Anterior cingulate cortex (tissue), 58 donors: Measurements from ENCODE around the gene TEX13D.
A peak's percentile ranks its signal among the peaks of the same experiment; 100 is the strongest.
"Not testable (repeated sequence)": the region's sequence is repeated elsewhere in the genome, so short reads cannot be mapped to it uniquely, and the experiment has no call there.

Source experiments
- DNase-seq, 58 donors: peaks; one replicate each; lab custom pipeline; 2025; lab: John Stamatoyannopoulos, UW

TEX13D gene

DNA sequence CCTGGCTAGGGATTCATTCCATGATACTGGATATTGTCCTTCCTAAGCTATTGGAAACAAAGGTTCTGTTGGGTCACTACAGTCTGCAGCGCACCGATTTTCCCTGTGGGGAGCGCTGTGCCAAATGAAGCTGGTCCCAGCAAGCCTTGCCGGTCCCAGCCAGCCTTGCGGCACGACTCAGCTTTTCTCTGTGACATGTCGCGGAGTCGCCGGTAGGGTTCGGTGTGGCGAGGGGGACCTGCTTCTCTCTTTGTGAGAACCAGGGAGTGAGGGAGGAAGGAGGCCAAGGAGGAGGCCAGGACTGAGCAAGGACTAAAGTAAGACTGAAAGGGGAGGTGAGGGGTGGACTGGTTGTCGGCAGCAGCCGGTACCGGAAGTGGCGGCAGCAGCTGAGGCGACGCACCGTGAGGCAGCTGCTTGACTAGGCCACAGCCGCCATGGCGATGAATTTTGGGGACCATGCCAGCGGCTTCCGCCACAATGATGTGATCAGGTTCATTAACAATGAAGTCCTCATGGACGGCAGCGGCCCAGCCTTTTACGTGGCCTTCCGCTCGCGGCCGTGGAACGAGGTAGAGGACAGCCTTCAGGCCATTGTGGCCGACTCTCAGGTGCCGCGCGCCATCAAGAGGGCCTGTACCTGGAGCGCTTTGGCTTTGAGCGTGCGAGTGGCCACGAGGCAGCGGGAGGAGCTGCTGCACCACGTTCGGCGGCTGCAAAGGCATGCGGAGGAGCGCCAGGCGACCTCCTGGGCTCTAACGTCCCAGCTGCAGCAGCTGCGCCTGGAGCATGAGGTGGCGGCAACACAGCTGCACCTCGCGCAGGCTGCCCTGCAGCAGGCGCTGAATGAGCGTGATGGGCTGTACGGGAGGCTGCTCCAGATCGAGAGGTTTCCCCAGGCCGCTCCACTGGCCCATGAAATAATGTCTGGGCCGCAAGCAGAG lies at the start of gene TEX13D:
TEX13D (plus strand) TSS at position 180 of the 944 bp plus-strand sequence; CDS start at position 438, 258 bp downstream.
- no peak for DNase-seq

DNA sequence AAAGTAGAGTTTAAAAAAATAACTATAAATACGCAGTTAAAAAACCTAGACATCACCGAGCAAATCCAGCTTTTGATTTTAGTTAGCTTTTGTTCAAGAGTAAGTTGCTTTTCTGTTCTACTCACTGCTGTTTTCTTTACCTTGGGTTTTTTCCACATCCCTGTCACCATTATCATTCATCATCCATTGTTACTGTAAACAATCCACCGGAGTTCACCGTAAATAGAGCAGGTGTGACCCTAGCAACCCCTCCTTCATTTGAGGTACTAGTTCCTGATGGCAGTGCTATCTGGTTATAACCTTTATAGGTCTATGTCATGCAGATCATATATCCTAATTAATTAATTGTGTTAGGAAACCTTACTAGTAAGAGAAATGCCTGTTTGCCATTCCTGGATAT lies 43.0 kb upstream of the TEX13D start:
- DNase-seq: no peak

DNA sequence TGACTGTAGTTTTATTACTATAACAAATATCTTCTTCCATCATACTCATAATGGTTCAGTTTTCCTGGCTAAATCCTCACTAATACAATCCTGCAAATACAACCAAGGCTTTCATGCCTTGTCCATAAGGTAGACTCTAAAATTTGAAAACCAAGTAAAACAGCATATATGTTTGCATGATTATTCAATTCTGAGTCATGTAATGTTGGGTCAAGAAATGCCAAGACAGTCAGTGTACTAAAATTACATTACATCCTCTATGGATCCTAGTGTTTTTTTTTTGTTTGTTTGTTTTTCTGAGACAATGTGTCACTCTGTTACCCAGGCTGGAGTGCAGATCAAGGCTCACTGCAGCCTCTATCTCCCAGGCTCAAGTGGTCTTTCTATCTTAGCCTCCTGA lies 38.6 kb upstream of the TEX13D start:
- DNase-seq: no peak

DNA sequence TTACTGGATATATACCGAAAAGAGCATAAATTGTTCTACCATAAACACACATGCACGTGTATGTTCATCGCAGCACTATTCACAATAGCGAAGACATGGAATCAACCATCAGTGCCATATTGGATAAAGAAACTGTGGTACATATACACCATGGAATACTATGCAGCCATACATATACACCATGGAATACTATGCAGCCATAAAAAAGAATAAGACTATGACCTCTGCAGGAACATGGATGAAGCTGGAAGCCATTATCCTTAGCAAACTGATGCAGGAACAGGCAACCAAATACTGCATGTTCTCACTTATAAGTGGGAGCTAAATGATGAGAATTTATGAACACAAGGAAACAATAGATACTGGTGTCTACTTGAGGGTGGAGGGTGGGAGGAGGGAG lies 33.1 kb upstream of the TEX13D start:
- DNase-seq: not testable (repeated sequence)

DNA sequence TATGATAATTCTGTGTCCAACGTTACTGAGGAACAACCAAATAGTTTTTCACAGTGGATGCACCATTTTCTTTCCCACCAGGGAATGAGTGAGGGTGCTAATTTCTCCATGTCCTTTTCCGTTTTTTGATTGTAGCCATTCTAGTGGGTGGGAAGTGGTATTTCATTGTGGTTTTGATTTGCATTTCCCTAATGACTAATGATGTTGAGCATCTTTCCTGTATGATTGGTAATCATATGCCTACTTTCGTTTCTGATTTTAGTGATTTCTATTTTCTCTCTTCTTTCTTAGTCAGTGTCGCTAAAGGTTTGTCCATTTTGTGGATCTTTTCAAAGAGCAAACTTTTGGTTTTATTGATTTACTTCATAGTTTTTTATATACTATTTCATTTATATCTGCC lies 32.1 kb upstream of the TEX13D start:
- DNase-seq: no peak

DNA sequence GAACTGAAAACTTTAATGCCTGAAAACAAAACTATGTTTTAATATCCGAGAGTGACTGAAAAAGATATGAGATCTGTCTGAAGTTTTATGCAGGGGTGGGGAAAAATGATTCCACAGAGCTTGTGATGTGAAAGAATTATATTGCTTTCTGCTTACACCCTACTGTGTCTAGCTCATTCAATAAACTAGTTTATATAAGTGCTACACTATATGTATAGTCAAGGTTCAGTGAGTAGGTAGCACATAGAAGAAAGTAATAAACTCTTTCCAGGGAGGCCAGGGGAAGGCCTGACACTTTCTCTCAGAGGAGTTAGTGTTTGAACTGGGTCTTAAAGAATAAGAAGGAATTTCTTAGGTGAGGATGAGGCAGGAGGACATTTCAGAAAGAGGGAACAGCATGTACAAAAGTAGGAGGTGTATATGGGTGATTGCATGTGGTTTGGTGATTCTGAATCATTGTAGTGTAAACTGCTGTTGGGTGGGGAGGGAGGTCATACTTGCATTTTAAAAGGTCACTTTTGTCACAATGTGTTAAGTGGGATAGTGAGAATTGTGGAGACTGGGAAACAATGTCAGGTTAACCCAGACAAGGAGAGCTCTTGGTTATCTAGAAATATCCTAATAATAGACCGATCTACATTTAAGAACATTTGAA lies 25.1 kb upstream of the TEX13D start:
- no peak for DNase-seq

DNA sequence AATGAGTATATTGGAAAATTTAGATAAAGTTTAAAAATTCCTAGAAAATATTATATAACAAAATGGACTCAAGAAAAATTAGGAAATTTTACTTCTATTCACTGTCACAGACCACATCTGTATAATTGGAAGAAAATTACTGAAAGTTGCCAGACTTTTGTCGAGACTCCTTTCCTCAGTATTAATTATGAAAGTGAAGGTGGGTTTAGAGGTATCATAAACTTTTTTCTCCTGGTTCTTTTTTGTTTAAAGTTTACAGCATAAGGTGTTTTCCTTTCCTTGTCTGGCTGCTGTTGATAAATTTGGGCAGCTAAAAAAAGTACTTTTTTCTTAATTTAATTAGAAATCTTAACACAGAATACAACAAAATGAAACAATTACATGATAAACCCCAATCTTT lies 6.7 kb upstream of the TEX13D start:
- no peak for DNase-seq

DNA sequence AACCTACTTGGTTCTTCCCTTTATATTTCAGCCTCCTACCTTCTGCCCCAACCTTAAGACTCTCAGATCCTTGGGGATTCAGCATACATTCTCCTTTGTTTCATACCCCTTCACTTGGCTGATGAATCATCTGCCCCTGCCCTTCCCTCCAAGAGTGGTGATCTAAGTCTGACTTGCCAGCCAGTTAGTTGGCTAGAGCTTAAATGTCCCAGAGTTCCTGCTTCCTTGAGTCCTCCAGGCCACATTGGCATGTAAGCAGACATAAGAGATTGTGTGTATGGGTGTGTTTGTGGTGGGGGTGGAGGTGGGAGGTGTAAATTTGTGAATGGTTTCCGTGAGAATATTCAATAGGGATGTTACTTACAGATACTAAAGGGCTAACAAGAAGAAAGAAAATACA lies 3.7 kb upstream of the TEX13D start:
- DNase-seq: no peak

DNA sequence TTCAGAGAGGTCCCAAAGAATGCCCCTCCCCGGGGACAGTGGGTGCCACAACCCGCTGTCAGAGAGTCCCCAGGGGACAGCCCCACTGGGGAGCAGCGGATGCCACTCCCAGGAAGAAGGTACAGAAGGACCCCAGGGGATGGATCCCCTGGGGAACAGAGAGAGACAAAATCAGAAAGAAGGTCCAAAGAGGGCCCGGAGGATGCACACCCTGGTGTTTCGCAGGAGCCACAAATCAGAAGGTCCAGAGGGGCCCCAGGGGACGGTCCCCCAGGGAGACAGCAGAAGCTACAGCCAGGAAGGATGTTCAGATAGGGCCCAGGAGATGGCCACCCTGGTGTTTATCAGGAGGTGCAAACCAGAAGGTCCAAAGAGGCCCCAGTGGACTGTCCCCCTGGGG lies 1.4 kb downstream of the TEX13D start:
- no peak for DNase-seq

DNA sequence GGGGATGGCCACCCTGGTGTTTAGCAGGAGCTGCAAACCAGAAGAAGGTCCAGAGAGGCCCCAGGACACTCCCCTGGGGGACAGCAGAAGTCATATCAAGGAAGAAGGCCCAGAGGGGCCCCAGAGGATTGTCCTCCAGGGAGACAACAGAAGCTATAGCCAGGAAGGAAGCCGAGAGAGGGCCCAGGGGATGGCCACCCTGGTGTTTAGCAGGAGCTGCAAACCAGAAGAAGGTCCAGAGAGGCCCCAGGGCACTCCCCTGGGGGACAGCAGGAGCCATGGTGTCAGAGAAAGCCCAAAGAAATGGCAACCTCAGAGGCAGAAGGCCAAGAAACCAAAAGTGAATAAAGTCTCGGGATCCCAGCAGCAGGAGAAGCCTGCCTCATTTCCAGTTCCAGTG lies 2.1 kb downstream of the TEX13D start:
- not testable (repeated sequence) for DNase-seq

DNA sequence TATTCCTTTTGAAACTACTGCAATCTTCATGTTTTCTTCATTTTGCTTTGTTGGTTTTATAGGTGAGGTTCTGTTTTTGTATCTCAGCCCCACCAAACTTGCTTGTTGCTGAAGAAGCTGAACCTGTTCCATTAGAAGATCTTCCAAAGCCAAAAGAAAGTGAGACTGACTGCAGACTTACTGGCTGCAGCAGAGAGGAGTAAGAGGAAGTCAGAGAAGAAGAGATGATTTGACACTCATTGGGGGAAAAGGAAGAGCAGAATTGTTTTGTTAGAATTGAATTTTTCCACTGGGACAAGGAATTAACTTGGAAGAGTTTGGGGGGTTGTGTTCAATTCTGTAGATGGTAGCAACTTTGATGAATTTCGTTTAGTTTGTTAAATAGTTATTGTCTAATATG lies 3.1 kb downstream of the TEX13D start:
- no peak for DNase-seq

DNA sequence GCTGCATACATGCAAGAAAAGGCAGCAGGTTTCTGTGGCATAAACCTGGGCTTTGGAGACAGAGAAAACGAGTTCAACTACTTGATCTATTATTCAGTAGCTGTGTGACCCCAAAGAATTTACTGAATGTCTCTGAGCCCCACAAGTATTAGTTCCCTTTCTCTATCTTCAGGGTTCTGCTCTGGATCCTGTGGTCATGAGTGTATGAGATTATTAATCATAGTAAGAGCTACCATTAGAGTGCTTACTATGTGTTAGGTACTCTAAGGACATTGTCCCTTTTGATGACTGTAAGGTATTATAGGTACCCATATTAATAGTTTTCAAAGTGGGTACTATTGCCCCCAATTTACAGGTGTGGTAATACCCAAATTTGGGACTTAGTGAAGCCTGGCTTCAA lies 5.5 kb downstream of the TEX13D start:
- DNase-seq: no peak

DNA sequence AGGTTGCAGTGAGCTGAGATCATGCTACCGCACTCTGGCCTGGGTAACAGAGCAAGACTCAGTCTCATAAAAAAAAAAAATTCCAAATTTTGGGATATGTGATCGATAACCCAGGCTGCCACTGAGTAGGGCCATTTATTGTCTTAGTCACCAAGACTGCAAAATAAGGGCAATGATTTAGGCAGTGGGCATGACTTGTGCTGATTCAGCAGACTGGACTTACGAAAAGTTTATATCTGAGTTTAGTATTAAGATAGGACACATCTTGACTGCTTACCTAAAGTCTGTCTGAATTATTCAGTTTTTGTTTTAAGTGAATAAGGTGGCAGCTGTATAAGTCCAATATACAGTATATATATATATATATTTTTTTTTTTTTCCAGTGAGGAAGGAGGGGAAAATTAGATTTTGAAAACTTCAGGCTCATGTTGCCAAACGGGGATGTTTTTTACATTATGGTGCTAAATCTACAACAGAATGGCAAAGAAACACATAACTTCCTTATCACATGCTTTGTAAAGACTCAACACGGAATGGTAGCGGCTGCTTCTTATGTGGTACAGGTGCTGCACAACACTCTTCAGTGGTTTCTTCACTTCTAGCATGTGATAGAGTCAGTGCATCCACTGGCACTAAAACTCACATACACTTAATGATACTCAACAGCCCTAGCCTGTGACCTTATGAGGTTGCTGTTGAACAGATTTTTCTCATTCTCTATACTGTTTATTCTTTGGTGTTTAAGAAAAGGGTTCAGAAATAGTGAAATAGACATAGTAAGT lies 6.5 kb downstream of the TEX13D start:
- DNase-seq: no peak

DNA sequence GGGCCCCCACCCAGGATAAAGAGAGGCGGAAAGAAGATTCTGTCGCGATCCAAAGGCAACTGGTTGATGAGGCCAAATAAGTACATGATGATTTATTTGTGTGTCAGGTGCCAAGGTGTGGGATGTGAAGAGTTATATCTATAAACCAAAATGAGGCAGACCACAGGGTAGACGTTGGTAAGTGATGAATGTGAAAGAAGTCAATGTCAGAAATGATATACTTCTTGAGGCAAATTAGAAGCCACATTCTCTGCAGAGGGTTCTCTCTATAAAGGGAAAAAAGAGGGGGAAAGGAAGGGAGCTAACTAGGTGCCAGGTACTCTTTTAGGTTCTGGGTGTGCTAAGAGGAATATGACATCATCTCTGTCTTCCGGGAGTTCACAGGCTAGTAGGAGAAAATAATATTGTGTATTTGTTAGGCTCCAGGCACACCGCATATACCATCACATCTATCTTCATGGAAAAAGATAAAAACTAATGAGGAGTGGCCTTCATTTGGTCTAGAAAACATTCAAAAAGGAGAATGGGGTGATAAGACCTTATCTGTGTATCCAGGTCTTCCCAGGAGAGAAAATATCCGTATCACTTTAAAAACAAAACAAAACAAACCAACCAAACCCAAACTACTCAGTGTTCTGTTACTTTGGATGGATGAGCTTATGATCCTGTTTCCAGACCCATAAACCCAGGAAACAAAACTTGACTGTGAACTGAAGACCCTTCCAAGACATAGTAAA lies 9.1 kb downstream of the TEX13D start:
- DNase-seq: no peak

DNA sequence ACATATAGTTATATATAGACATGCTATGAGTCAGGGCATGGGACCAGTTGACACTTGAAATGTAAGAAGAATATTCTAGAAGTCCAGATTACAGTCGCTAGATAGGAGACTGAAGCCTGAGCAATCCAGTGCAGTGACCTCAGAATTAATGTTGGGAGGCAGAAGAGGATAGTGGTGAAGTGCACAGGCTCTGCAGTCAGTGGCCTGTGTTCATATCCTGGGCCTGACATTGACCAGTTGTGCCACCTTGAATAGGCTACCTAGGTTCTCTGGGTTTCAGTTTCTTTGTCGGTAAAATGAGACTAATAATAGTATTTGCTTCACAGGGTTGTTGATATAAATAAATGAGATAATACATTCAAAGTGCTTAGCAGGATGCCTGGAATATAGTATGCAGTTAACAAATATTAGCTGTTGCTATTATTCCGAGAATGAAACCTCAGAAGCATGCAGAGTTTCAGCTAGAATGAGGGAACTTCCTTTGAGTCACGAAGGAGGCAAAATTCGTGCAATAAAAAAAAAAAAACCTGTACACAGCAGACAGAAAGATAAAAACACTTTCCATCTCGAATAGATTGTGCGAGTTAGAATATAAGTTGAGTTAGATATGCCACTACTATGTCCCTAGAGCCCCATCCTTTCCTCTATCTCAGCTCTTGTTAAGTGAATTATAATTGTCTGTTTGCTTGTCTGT lies 9.9 kb downstream of the TEX13D start:
- no peak for DNase-seq

DNA sequence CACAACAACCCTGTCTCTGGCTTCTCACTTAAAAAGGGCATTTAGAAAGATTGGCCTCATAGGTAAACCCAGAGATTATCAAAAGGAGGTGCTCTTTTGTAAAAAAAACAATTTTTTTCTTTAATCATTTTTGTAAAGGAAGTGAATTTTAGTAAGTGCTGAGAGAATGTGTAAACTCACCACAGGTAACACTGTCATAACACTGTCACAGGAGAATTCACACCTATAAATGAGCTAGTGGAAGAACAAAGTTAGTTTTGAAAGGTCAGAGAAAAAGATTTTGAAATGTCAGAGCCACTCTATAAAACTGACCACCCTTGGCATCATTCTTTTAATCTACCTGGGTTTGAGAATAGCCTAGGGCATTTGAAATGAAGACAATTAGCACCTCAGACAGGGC lies 10.6 kb downstream of the TEX13D start:
- no peak for DNase-seq

DNA sequence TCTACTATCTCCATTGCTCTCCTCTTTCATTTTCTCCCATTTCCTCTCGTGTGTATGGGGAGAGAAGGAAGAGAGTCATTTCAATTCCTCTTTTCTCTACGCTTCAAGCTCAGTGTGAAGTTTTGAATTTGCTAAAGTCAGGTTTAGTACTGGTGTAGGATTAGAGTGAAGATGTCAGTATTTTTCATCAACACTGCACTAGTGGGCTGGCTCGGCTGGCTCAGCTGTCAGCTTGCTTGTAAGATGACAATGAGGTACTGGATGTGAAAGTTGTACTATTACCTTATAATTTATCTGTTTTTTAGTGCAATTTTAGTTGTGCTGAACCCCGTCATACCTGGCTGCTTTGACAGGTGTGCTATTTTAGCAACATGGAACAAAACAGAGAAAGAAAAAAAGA lies 11.8 kb downstream of the TEX13D start:
- DNase-seq: peak in 1 of 58 donors; percentile 4

DNA sequence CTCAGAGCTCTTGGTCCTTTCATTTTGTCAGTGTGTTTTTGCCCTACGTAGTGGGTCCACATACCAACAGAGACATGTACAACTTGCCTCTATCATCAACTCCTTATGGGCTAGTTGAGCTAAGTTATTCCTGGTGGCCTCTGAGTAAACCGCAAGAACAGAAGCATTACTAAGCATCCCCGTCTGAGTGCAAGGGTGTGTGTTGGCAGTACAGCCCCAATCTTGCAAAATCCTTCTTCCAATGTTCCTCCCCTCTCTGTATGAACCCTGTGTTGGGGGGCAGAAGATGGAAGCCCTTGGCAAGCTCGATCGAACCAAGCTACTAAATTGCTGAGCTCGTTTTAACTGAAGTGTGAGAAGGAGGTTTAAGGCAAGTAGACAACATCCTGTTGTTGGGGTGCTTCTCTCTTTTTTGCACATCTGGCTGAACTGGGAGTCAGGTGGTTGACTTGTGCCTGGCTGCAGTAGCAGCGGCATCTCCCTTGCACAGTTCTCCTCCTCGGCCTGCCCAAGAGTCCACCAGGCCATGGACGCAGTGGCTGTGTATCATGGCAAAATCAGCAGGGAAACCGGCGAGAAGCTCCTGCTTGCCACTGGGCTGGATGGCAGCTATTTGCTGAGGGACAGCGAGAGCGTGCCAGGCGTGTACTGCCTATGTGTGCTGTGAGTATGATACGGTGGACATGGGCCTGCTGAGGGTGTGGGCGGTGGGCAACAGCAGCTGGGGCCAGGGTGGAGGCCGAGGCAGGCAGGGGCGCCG lies 13.8 kb downstream of the TEX13D start, which contains the start of gene SH2D1A:
SH2D1A (plus strand) TSS at position 447 of the 760 bp plus-strand sequence; CDS start at position 527, 80 bp downstream.
- DNase-seq: no peak

DNA sequence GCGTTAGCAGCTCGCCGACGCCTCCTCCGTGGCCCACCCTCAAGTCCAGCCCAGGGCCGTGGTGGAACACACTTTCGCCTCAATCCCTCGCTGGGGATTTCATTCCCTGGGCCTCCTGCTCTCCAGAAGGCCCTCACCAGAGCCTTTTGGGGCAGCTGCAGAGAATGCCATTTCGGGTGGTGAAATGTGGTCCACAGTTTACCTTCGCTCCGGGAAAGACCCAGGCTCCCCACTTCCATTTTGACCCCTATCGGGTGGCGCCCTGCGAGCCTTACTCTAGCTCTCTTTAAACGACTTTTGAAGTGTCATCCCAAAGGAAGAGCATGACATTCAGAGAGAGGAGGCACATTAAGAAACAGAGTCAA lies 14.4 kb downstream of the TEX13D start:
- no peak for DNase-seq
